Endothelial cell of umbilical vein (primary cell): ENCODE results near the gene ARL2BP.

Source experiments
- CTCF ChIP-seq, 2 donors: IDR thresholded peaks; 1 replicate in 1 of 2; 2 replicates in 1 of 2; pipeline ENCODE4 v1.5.1; 2011; ENCODE audit warnings: low read length in 2 of 2, mild to moderate bottlenecking in 2 of 2, moderate library complexity in 2 of 2, control low read depth in 1 of 2, inconsistent platforms in 1 of 2, low read depth in 1 of 2; ENCODE audit not compliant: insufficient read depth in 1 of 2; ENCODE audit errors: extremely low read depth in 1 of 2
- EZH2 ChIP-seq: IDR thresholded peaks from 2 replicates; pipeline ENCODE4 v1.6.1; 2012; ENCODE audit warnings: borderline replicate concordance, low read depth, mild to moderate bottlenecking, moderate library complexity, low read length, inconsistent platforms; ENCODE audit not compliant: severe bottlenecking
- GATA2 ChIP-seq: IDR thresholded peaks from 2 replicates; pipeline ENCODE4 v1.7.0; 2011; ENCODE audit warnings: low read depth, mild to moderate bottlenecking, moderate library complexity, mixed read lengths, low read length; ENCODE audit not compliant: insufficient read length, insufficient read depth
- POLR2AphosphoS5 ChIP-seq: IDR thresholded peaks from 2 replicates; pipeline ENCODE4 v1.6.1; 2012; ENCODE audit warnings: low read depth, mild to moderate bottlenecking, control low read depth, low read length, moderate library complexity; ENCODE audit not compliant: insufficient read depth

DNA sequence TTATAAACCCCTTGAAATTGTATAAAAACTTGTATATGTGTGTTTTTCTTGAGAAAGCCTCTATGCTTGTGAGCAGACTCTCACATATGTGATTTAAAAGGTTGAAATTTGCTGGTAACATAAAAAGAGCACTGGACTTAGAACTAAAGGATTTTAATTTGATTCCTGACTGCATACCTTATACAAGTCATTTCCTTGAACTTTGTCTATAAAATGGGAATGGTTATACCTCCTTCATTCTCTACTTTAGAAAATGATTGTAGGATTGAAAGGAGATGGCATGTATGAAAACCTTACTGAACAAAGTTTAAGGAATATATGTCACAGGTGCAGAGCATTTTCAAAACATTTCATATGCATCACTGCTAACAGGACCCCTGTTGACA lies 10.4 kb upstream of the ARL2BP start:
- TF ChIP-seq GATA2, result no peak
- TF ChIP-seq POLR2AphosphoS5, result no peak
- no peak for TF ChIP-seq CTCF (IDR thresholded peaks at IDR 0.05; ENCODE audit: extremely low read depth in 1 of 2, insufficient read depth in 1 of 2, low read depth in 1 of 2, low read length in 2 of 2)
- TF ChIP-seq EZH2, result no peak
